ENCODE results near the gene SKP2. TPM values are rescaled to one million over a fixed set of nuclear protein-coding genes. Genes with fewer than 3 reads are reported as not detected.

Gene SKP2
- total and polyA plus RNA-seq, 10 donors: 4.2 to 23.6 (median 15.2) TPM

GRCh38 chr5:36135988-36136387 is 15.9 kb upstream of the SKP2 start:
- Histone ChIP-seq H3K36me3 (peaks cover 0 to 75% (median 24%) of the 10 kb centered on the region in 6 donors), H3K9me3 (peaks cover 0 to 18% (median 15%) of the 10 kb centered on the region in 8 donors), H3K4me1 (no peaks in the 10 kb centered on the region), H3K4me3 (no peak overlapping the region), H3K27ac (no peak overlapping the region), H3K27me3 (replicated peaks in 1 of 7) (no peaks in the 10 kb centered on the region)
- DNase-seq: no peak
- no peak for TF ChIP-seq CTCF (IDR thresholded peaks at IDR 0.05 in 8 of 11, conservative IDR thresholded peaks at IDR 0.05 in 3 of 11)
- TF ChIP-seq POLR2A (IDR thresholded peaks at IDR 0.05): no peak
- no peak for TF ChIP-seq POLR2AphosphoS5 (IDR thresholded peaks at IDR 0.05)
- intact Hi-C loops (cut with DNase I; ENCODE audit: low total_unique reads): no loop called here
- WGBS, 5 donors: 93 to 99% (median 97%) methylated on average over 3 of the region's 3 CpGs

- TF ChIP-seq POLR2AphosphoS5 (IDR thresholded peaks at IDR 0.05): no peak
- H3K27ac ChIP-seq: no peak overlapping the region
- H3K9me3 ChIP-seq: peaks cover 0 to 18% (median 15%) of the 10 kb centered on the region in 8 donors
- H3K27me3 ChIP-seq (replicated peaks in 1 of 7): no peaks in the 10 kb centered on the region
- no peak for DNase-seq
- H3K4me1 ChIP-seq: no peaks in the 10 kb centered on the region
- intact Hi-C loops (cut with DNase I; ENCODE audit: low total_unique reads): no loop called here
- no peak overlapping the region for H3K4me3 ChIP-seq
- H3K36me3 ChIP-seq: peaks cover 0 to 77% (median 28%) of the 10 kb centered on the region in 6 donors
Measured at GRCh38 chr5:36136581-36136980, 15.3 kb upstream of the SKP2 start.

DNA sequence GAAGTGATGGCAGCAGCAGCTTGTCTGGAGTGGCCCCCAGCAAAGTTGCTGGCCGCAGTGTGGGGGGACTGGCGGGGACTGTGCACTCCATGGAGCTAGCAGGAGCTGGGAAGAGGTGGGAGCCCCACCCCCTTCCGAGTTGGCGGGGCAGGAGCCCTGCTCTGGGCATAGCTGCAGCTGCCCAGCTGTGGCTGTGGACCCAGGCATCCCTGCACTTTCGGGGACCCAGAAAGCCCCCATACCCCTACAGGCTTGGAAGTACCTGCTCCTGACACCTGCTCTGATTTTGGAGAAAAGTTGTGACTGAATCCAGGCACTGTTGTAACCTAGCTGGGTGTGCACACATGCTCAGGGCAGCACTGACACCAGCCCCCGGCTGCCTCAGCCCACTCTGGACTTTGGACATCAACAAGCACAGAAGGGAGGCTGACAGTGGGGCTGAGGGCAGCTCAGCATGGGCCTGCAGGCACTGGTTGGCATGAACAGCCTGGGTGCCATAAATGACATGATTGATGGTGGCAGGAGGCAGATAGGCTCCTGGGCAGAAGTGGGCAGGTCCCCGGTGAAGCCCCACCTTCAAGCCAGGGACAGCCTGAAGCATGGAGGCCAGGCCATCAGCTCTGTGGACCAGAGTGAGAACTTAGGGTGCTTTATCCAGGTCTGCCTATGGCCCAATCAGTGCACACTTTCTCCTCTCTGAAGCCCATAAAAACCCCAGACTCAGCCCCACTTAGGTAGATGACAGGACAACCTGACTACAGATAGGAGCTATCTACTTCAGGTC is 12.8 kb upstream of the SKP2 start:
- 93 to 100% (median 98%) methylated on average over 6 to 7 of the region's 7 CpGs for whole genome bisulfite sequencing, 5 donors
- TF ChIP-seq CTCF (IDR thresholded peaks at IDR 0.05 in 8 of 11, conservative IDR thresholded peaks at IDR 0.05 in 3 of 11) (no peak), POLR2AphosphoS5 (IDR thresholded peaks at IDR 0.05) (no peak), POLR2A (IDR thresholded peaks at IDR 0.05) (no peak)
- Histone ChIP-seq H3K36me3 (peaks cover 0 to 81% (median 36%) of the 10 kb centered on the region in 6 donors), H3K9me3 (peaks cover 0 to 18% (median 15%) of the 10 kb centered on the region in 8 donors), H3K4me1 (no peaks in the 10 kb centered on the region), H3K27ac (no peak overlapping the region), H3K27me3 (replicated peaks in 1 of 7) (no peaks in the 10 kb centered on the region), H3K4me3 (no peak overlapping the region)
- intact Hi-C loops (cut with DNase I; ENCODE audit: low total_unique reads): no loop called here
- peak; percentile 72 for DNase-seq

DNA sequence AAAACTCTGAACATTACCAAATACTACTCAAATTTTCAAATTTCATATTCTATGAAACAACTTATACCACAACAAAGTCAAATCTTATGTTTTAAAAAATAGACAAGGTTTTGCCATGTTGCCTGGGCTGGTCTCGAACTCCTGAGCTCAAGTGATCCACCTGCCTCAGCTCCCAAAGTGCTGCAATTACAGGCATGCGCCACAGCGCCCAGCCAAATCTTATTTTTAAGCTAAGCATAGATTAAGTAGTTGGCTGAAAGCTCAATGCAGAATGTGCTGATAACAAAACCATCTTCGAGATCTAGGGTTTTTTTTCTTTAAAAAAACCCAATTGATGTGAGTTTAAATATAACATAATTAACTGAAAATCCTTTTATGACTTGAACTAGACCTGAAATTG is 6.6 kb upstream of the SKP2 start:
- DNase-seq: no peak
- Histone ChIP-seq H3K27me3 (replicated peaks in 1 of 7) (no peaks in the 10 kb centered on the region), H3K36me3 (peaks cover 0 to 29% (median 18%) of the 10 kb centered on the region in 6 donors), H3K4me3 (no peak overlapping the region), H3K27ac (no peak overlapping the region), H3K9me3 (peaks cover 0 to 1% (median 0%) of the 10 kb centered on the region in 8 donors), H3K4me1 (peaks cover 1 to 39% (median 12%) of the 10 kb centered on the region in 6 donors)
- TF ChIP-seq POLR2AphosphoS5 (IDR thresholded peaks at IDR 0.05) (no peak), POLR2A (IDR thresholded peaks at IDR 0.05) (no peak), CTCF (IDR thresholded peaks at IDR 0.05 in 8 of 11, conservative IDR thresholded peaks at IDR 0.05 in 3 of 11) (no peak)
- WGBS, 5 donors: 94 to 98% (median 97%) methylated on average over 4 of the region's 4 CpGs
- intact Hi-C loops (cut with DNase I; ENCODE audit: low total_unique reads): no loop called here

Measured in spleen (tissue), 11 donors.